ENCODE measurements around the gene SPIB.
"Not testable (repeated sequence)": the region's sequence is repeated elsewhere in the genome, so short reads cannot be mapped to it uniquely, and the experiment has no call there.

The SPIB gene

GRCh38 chr19:50418176-50419021 lies at the start of gene SPIB:
SPIB (plus strand) TSS chr19:50418938; CDS start chr19:50418963, 25 bp downstream.
- DNase-seq: no peak

GRCh38 chr19:50371914-50372475 lies 46.7 kb upstream of the SPIB start:
- no peak for DNase-seq

GRCh38 chr19:50376166-50377050 lies 42.3 kb upstream of the SPIB start, which contains the start of gene NR1H2:
NR1H2 (plus strand) TSS chr19:50376457; CDS start chr19:50377606, 1,149 bp downstream.
- peak; percentile 95 for DNase-seq

- peak; percentile 49 for DNase-seq
Observed at GRCh38 chr19:50377051-50377461, 41.7 kb upstream of the SPIB start.

DNA sequence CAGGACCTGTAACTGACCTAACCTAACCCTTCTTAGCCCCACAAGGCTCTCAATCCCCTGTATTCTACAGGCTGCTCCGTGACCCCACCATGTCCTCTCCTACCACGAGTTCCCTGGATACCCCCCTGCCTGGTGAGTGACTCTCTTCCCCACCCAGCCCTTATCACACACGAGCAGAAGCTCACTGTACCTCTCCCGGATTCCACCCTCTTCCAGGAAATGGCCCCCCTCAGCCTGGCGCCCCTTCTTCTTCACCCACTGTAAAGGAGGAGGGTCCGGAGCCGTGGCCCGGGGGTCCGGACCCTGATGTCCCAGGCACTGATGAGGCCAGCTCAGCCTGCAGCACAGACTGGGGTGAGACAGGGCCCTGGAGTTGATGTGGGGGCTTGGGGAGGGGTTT lies 41.2 kb upstream of the SPIB start:
- DNase-seq: no peak

DNA sequence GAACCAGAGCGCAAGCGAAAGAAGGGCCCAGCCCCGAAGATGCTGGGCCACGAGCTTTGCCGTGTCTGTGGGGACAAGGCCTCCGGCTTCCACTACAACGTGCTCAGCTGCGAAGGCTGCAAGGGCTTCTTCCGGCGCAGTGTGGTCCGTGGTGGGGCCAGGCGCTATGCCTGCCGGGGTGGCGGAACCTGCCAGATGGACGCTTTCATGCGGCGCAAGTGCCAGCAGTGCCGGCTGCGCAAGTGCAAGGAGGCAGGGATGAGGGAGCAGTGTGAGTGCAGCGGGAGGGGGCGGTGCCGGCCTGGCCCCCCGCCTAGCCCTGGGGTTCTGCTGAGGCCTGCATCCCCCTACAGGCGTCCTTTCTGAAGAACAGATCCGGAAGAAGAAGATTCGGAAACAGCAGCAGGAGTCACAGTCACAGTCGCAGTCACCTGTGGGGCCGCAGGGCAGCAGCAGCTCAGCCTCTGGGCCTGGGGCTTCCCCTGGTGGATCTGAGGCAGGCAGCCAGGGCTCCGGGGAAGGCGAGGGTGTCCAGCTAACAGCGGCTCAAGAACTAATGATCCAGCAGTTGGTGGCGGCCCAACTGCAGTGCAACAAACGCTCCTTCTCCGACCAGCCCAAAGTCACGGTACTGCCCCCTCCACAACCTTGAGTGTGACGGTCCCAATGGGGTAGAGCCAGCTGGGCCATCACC lies 40.4 kb upstream of the SPIB start:
- DNase-seq: no peak

GRCh38 chr19:50378863-50379236 lies 39.9 kb upstream of the SPIB start:
- no peak for DNase-seq

- no peak for DNase-seq
Observed at GRCh38 chr19:50379602-50380001, 39.1 kb upstream of the SPIB start.

DNA sequence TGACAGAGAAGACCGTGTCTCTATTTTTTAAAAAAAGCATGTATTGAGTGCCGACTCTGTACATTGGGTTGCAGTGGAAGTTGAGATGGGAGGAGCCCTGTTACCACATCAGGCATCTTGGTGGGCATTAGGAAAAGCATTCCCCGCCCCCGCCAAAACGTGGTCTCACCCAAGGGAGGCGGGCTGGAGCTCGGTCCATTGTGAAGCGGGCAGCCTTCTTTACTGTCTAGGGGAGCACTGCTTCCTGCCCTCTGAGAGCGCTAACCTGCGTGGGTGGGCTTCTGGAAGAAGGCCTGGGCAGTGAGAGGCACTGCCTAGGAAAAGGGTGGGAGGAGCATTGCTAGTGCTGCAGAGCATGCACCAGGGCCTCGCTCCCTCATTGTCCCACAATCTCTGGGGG lies 38.6 kb upstream of the SPIB start:
- no peak for DNase-seq

DNA sequence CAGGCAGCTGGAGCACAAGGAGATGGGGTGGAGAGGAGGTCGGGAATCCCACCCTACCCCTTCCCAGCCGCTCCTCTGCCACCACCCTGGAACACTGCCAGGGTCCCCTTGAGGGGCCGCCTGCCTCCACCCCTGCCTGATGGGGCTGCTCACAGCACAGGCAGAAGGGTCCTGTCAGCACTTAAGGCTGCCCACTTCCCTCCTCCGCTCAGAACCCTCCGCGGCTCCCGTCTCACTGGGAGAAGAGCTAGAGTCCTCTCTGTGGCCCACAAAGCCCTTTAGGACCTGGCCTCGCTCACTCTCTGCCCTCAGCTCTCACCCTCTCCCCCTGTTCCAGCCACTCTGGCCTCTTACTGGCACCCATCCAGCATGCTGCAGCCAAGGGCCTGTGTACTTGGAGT lies 38.0 kb upstream of the SPIB start:
- no peak for DNase-seq

GRCh38 chr19:50381881-50382729 lies 36.6 kb upstream of the SPIB start:
- DNase-seq: no peak

GRCh38 chr19:50383001-50383851 lies 35.5 kb upstream of the SPIB start:
- DNase-seq: no peak

GRCh38 chr19:50383852-50384684 lies 34.7 kb upstream of the SPIB start, which contains the start of gene POLD1:
POLD1 (plus strand) TSS chr19:50384347; CDS start chr19:50398852, 14,505 bp downstream.
- peak; percentile 99 for DNase-seq

DNA sequence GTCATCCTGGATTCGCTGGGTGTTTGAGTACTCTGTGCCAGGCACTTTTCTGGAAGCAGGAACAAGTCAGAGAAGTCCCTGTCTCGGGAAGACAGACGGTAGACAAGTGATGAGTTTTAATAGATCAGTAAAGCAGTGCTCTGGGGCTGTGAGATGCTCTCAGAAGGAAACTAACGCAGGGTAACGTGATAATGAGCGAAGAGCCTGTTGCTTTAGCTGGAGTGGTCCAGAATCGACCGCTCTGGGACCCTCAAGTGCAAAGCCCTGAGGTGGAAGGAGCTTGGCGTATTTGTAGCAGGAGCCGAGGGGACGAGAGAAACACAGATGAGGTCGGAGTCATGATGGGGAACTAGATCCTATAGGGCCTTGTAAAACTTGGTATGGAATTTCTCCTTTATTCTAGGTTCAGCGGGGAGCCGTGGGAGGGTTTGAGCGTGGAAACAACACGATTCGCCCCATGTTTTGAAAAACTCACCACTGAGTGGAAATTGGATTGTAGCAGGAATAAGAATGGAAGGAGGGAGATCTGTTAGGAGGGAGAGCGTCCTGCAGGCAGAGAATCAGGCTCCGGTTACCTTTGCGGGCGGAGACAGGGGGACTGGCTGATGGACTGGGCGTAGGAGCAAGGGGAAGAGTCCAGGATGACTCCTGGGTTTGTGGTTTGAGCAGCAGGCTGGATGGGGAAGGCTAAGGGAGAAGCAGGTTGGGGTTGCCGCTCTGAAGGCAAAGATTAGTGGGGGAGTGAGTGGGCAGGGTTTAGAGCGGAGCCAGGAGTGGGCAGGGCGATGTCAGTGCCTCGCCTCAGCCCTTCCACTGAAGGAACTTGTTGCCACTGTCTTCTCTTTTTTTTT lies 33.8 kb upstream of the SPIB start:
- DNase-seq: no peak

DNA sequence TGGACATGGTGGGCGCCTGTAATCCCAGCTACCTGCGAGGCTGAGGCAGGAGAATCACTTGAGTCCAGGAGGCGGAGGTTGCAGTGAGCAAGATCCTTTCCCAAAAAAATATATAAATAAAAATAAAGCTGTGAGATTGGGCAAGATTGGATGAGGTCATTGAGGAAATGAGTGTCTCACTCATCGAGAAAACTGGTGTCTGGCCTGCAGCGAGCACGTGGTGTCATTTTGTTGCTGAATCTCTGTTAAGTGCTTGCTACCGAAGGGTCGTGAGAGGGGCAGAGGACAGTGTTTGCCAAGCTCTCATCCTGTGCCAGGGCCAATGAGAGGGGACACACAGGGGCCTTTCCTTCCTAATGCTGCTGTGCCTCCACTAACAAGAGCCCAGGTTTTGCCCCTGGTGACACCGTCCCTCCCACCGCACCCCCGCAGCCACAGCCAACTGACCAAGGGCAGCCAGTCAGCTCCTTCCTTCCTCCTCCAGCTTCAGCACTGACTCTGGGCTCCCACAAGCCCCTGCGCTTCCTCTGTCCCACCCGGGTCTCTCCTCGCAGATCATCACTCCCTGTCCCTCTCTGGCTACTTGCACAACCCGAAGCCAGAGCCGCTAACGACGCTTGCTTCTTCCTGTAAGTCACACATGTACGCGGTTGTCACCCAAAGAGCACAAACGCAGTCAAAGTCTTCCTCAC lies 31.4 kb upstream of the SPIB start:
- no peak for DNase-seq

DNA sequence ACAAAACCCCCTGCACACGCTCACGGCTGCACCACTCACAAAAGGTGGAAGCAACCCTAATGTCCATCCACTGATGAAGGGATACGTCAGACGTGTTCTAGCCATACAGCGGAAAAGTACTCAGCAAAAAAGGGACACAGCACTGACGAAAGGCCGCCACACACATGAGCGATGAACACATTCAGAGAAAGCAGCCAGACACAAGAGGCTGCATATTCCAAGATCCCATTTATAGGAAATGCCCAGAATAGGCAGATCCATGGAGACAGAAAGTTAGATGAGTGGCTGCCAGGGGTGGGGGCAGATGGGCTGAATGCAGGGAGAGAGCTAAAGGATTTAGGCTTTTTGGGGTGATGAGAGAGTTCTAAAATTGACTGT lies 30.9 kb upstream of the SPIB start:
- DNase-seq: no peak

GRCh38 chr19:50390295-50390694 lies 28.4 kb upstream of the SPIB start:
- not testable (repeated sequence) for DNase-seq

DNA sequence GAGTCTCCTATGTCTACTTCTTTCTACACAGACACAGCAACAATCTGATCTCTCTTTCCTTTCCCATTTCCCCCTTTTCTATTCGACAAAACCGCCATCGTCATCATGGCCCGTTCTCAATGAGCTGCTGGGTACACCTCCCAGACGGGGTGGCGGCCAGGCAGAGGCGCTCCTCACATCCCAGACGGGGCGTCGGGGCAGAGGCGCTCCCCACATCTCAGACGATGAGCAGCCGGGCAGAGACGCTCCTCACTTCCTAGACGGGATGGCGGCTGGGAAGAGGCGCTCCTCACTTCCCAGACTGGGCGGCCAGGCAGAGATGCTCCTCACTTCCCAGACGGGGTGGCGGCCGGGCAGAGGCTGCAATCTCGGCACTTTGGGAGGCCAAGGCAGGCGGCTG lies 27.8 kb upstream of the SPIB start:
- DNase-seq: not testable (repeated sequence)
